Measurements from ENCODE around the gene DOCK4.

Gene DOCK4

GRCh38 chr7:111762799-111763198 is 443.4 kb downstream of the DOCK4 start:
- TF ChIP-seq, protein P1, sequence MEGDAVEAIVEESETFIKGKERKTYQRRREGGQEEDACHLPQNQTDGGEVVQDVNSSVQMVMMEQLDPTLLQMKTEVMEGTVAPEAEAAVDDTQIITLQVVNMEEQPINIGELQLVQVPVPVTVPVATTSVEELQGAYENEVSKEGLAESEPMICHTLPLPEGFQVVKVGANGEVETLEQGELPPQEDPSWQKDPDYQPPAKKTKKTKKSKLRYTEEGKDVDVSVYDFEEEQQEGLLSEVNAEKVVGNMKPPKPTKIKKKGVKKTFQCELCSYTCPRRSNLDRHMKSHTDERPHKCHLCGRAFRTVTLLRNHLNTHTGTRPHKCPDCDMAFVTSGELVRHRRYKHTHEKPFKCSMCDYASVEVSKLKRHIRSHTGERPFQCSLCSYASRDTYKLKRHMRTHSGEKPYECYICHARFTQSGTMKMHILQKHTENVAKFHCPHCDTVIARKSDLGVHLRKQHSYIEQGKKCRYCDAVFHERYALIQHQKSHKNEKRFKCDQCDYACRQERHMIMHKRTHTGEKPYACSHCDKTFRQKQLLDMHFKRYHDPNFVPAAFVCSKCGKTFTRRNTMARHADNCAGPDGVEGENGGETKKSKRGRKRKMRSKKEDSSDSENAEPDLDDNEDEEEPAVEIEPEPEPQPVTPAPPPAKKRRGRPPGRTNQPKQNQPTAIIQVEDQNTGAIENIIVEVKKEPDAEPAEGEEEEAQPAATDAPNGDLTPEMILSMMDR (conservative IDR thresholded peaks at IDR 0.05; ENCODE audit: low read depth, low read length): no peak
- H3K4me3 ChIP-seq (ENCODE audit: low read depth, low read length): no peak overlapping the region

GRCh38 chr7:111762211-111762610 is 444.0 kb downstream of the DOCK4 start:
- DNase-seq (ENCODE audit: low read depth): no peak
- no peak overlapping the region for H3K4me3 ChIP-seq (ENCODE audit: low read depth, low read length)
- TF ChIP-seq, protein P1 (conservative IDR thresholded peaks at IDR 0.05; ENCODE audit: low read depth, low read length): no peak

More at GRCh38 chr7:111762799-111763198, 443.4 kb downstream of the DOCK4 start:
- no peak for DNase-seq (ENCODE audit: low read depth)

GRCh38 chr7:111760043-111760442 is 446.2 kb downstream of the DOCK4 start:
- no peak for DNase-seq (ENCODE audit: low read depth)
- no peak overlapping the region for H3K4me3 ChIP-seq (ENCODE audit: low read depth, low read length)
- TF ChIP-seq, protein P1 (conservative IDR thresholded peaks at IDR 0.05; ENCODE audit: low read depth, low read length): no peak

DNA sequence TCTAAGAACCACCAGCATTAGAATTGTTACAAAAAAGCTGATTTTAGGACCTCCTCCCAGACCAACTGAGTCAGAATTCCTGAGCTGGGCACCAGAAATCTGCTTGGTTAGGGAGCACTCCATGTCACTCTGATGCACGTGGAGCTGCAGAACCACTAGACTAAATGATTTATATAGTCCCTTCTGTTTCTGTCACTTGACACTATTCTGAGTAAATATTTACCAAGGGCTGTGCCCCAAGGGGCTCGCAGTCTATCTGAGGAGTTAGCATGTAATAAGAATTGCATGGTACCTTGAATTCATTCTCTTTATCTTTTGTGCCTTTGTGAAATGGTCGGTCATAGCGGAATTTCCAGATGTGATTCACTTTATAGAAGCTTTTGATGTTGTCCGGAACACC is 447.9 kb downstream of the DOCK4 start:
- no peak overlapping the region for H3K4me3 ChIP-seq (ENCODE audit: low read depth, low read length)
- DNase-seq (ENCODE audit: low read depth): no peak
- TF ChIP-seq, protein P1 (conservative IDR thresholded peaks at IDR 0.05; ENCODE audit: low read depth, low read length): no peak

DNA sequence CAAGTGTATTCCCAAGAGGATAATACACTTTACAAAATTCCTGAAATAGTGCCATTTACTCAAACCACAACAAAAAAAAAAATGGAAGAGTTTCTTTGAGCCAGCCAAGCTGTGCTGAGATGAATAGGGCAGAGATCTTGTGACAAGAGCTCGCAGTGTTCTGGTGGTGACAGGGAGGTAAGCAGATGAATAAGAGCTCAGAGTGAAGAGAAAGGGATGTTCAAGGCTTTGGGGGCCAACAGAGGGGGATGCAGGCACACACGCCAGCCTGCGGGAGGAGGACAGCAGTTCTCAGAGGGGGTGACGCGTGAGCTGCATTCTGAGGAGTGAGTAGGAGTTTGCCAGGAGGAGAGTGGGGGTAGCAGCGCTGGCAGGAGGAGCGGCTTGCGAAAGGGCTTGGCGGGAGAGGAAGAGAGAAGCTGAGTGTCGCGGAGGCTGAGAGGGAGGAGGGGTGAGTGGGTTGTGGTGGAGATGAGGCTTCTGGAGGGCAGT is 449.5 kb downstream of the DOCK4 start:
- DNase-seq (ENCODE audit: low read depth): peak; percentile 49
- peak overlapping the region; percentile 29 for H3K4me3 ChIP-seq (ENCODE audit: low read depth, low read length)
- TF ChIP-seq, protein P1 (conservative IDR thresholded peaks at IDR 0.05; ENCODE audit: low read depth, low read length): no peak

GRCh38 chr7:111755383-111755782 is 450.8 kb downstream of the DOCK4 start:
- TF ChIP-seq, protein P1 (conservative IDR thresholded peaks at IDR 0.05; ENCODE audit: low read depth, low read length): no peak
- H3K4me3 ChIP-seq (ENCODE audit: low read depth, low read length): no peak overlapping the region
- DNase-seq (ENCODE audit: low read depth): no peak

DNA sequence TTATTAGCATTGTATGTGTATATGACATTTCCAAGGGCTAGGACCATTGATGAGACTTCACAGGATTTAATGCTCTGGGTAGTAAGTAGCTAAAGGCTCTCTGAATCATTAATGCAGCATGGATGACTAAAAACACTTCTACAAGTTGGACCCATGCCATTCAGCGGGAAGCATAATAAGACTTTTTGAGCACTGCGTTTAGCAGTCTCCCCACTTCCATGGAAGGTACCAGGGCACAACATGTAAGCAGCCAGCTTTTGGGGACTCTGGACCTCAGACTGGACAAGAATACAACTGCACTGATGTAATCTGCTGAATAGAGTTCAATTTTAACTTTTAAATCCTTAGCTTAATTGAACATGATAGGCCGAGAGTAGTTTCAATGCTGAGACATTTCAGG is 452.2 kb downstream of the DOCK4 start:
- TF ChIP-seq, protein P1 (conservative IDR thresholded peaks at IDR 0.05; ENCODE audit: low read depth, low read length): no peak
- DNase-seq (ENCODE audit: low read depth): no peak
- no peak overlapping the region for H3K4me3 ChIP-seq (ENCODE audit: low read depth, low read length)
